Measurements from ENCODE around the gene TSR1. TPM values are rescaled to one million over a fixed set of nuclear protein-coding genes. Genes with fewer than 3 reads are reported as not detected.

Gene TSR1
- total and polyA plus RNA-seq, 10 donors: 8.2 to 30.4 (median 19.6) TPM

- DNase-seq: no peak
- intact Hi-C loops (cut with DNase I; ENCODE audit: low total_unique reads): loop anchor here (10.0 kb wide), 1 partner anchor 235 kb away; the partner anchor contains the start of gene HIC1
- H3K27ac ChIP-seq: no peak overlapping the region
- H3K36me3 ChIP-seq: peaks cover 3 to 98% (median 75%) of the 10 kb centered on the region in 6 donors
- H3K27me3 ChIP-seq (replicated peaks in 1 of 7): no peaks in the 10 kb centered on the region
- no peak overlapping the region for H3K4me3 ChIP-seq
- H3K9me3 ChIP-seq: no peaks in the 10 kb centered on the region
- no peak for TF ChIP-seq POLR2A (IDR thresholded peaks at IDR 0.05)
- no peak for TF ChIP-seq POLR2AphosphoS5 (IDR thresholded peaks at IDR 0.05)
- TF ChIP-seq CTCF (IDR thresholded peaks at IDR 0.05 in 8 of 11, conservative IDR thresholded peaks at IDR 0.05 in 3 of 11): no peak
- WGBS, 5 donors: 83 to 94% (median 91%) methylated on average over 5 of the region's 5 CpGs
- no peaks in the 10 kb centered on the region for H3K4me1 ChIP-seq
Observed at GRCh38 chr17:2289878-2290478, 46.3 kb downstream of the TSR1 start.

GRCh38 chr17:2283302-2283701, 53.0 kb downstream of the TSR1 start:
- no peak for TF ChIP-seq CTCF (IDR thresholded peaks at IDR 0.05 in 8 of 11, conservative IDR thresholded peaks at IDR 0.05 in 3 of 11)
- no peak for TF ChIP-seq POLR2A (IDR thresholded peaks at IDR 0.05)
- no peak for TF ChIP-seq POLR2AphosphoS5 (IDR thresholded peaks at IDR 0.05)
- Histone ChIP-seq H3K27ac (no peak overlapping the region), H3K4me3 (no peak overlapping the region), H3K27me3 (replicated peaks in 1 of 7) (no peaks in the 10 kb centered on the region), H3K9me3 (no peaks in the 10 kb centered on the region), H3K4me1 (peaks cover 0 to 12% (median 6%) of the 10 kb centered on the region in 6 donors), H3K36me3 (peaks cover 0 to 96% (median 76%) of the 10 kb centered on the region in 6 donors)
- no peak for DNase-seq
- intact Hi-C loops (cut with DNase I; ENCODE audit: low total_unique reads): loop anchor here (10.0 kb wide), 1 partner anchor 229 kb away; the partner anchor contains the start of gene HIC1
- 80 to 94% (median 90%) methylated on average over 7 of the region's 7 CpGs for WGBS, 5 donors

- no peaks in the 10 kb centered on the region for H3K27me3 ChIP-seq (replicated peaks in 1 of 7)
- DNase-seq: no peak
- H3K36me3 ChIP-seq: peaks cover 0 to 96% (median 66%) of the 10 kb centered on the region in 6 donors
- intact Hi-C loops (cut with DNase I; ENCODE audit: low total_unique reads): loop anchor here (10.0 kb wide), 1 partner anchor 228 kb away; the partner anchor contains the start of gene HIC1
- TF ChIP-seq POLR2AphosphoS5 (IDR thresholded peaks at IDR 0.05) (no peak), CTCF (IDR thresholded peaks at IDR 0.05 in 8 of 11, conservative IDR thresholded peaks at IDR 0.05 in 3 of 11) (peak; percentile 41 to 83 (median 70))
- no peaks in the 10 kb centered on the region for H3K9me3 ChIP-seq
- peaks cover 0 to 12% (median 6%) of the 10 kb centered on the region in 6 donors for H3K4me1 ChIP-seq
- WGBS, 5 donors: 54 to 66% (median 59%) methylated on average over 7 of the region's 7 CpGs
- H3K27ac ChIP-seq: peak overlapping the region in 2 of 8 donors; percentile 10 to 34
- H3K4me3 ChIP-seq: no peak overlapping the region
Observed at GRCh38 chr17:2282297-2282873, 53.9 kb downstream of the TSR1 start.

GRCh38 chr17:2279707-2280106, 56.5 kb downstream of the TSR1 start:
- Histone ChIP-seq H3K27ac (no peak overlapping the region), H3K27me3 (replicated peaks in 1 of 7) (no peaks in the 10 kb centered on the region), H3K9me3 (no peaks in the 10 kb centered on the region), H3K36me3 (peaks cover 0 to 96% (median 55%) of the 10 kb centered on the region in 6 donors), H3K4me1 (peaks cover 0 to 27% (median 6%) of the 10 kb centered on the region in 6 donors), H3K4me3 (no peak overlapping the region)
- DNase-seq: no peak
- TF ChIP-seq CTCF (IDR thresholded peaks at IDR 0.05 in 8 of 11, conservative IDR thresholded peaks at IDR 0.05 in 3 of 11) (no peak), POLR2A (IDR thresholded peaks at IDR 0.05) (no peak), POLR2AphosphoS5 (IDR thresholded peaks at IDR 0.05) (no peak)
- 91 to 98% (median 94%) methylated on average over 9 of the region's 9 CpGs for WGBS, 5 donors
- intact Hi-C loops (cut with DNase I; ENCODE audit: low total_unique reads): loop anchor here (10.0 kb wide), 1 partner anchor 225 kb away; the partner anchor contains the start of gene HIC1

Data from spleen (tissue), 11 donors.